Effector CD8-positive, alpha-beta T cell (primary cell): ENCODE data around the gene INPP4A.

Experiments
- DNase-seq: peaks from one replicate; lab custom pipeline; 2025; lab: John Stamatoyannopoulos, UW

Gene INPP4A

GRCh38 chr2:98541906-98542305 lies 97.2 kb downstream of the INPP4A start:
- no peak for DNase-seq

- DNase-seq: no peak
Measured at GRCh38 chr2:98543214-98543613, 98.6 kb downstream of the INPP4A start.

- no peak for DNase-seq
Measured at GRCh38 chr2:98543842-98544241, 99.2 kb downstream of the INPP4A start.

GRCh38 chr2:98545591-98545990 lies 100.9 kb downstream of the INPP4A start:
- DNase-seq: no peak

GRCh38 chr2:98546186-98546585 lies 101.5 kb downstream of the INPP4A start:
- DNase-seq: no peak

GRCh38 chr2:98547092-98547790 lies 102.6 kb downstream of the INPP4A start:
- no peak for DNase-seq

GRCh38 chr2:98548920-98549818 lies 104.5 kb downstream of the INPP4A start:
- DNase-seq: no peak

GRCh38 chr2:98550165-98550564 lies 105.5 kb downstream of the INPP4A start:
- DNase-seq: no peak

- DNase-seq: no peak
Measured at GRCh38 chr2:98551316-98551715, 106.7 kb downstream of the INPP4A start.

GRCh38 chr2:98552499-98553179 lies 108.0 kb downstream of the INPP4A start:
- no peak for DNase-seq

- no peak for DNase-seq
Measured at GRCh38 chr2:98554116-98554861, 109.6 kb downstream of the INPP4A start.

GRCh38 chr2:98555696-98556095 lies 111.0 kb downstream of the INPP4A start:
- DNase-seq: no peak

GRCh38 chr2:98556344-98557033 lies 111.8 kb downstream of the INPP4A start:
- no peak for DNase-seq

GRCh38 chr2:98558852-98559530 lies 114.3 kb downstream of the INPP4A start:
- DNase-seq: no peak

GRCh38 chr2:98559581-98559980 lies 114.9 kb downstream of the INPP4A start:
- no peak for DNase-seq

- no peak for DNase-seq
Measured at GRCh38 chr2:98560256-98560771, 115.7 kb downstream of the INPP4A start.

GRCh38 chr2:98561018-98561417 lies 116.4 kb downstream of the INPP4A start:
- DNase-seq: no peak

- no peak for DNase-seq
Measured at GRCh38 chr2:98561902-98562695, 117.4 kb downstream of the INPP4A start.

GRCh38 chr2:98563394-98563793 lies 118.7 kb downstream of the INPP4A start:
- no peak for DNase-seq
